Smooth muscle cell (in vitro differentiated cells): Measurements from ENCODE around the gene C2orf80. TPM values are rescaled to one million over a fixed set of nuclear protein-coding genes. Genes with fewer than 3 reads are reported as not detected.

Experiments
- DNase-seq: peaks from one replicate; lab custom pipeline; 2025; ENCODE audit not compliant: unreplicated experiment; lab: John Stamatoyannopoulos, UW
- H2AFZ ChIP-seq: fragments of 200-600 bp; sonication (generic); 2 replicates; pipeline ENCODE4 v1.6.0; 2016; ENCODE audit warnings: antibody characterized with exemption, low read depth, mild to moderate bottlenecking
- H3F3A ChIP-seq: fragments of 200-600 bp; sonication (generic); 2 replicates; pipeline ENCODE4 v1.6.0; 2017; ENCODE audit warnings: antibody characterized with exemption, low read depth
- H3K27ac ChIP-seq: fragments of 200-600 bp; sonication (generic); 2 replicates; pipeline ENCODE4 v1.5.1; 2016; ENCODE audit warnings: low read depth, mild to moderate bottlenecking
- H3K27me3 ChIP-seq: fragments of 200-600 bp; sonication (generic); 2 replicates; pipeline ENCODE4 v1.6.1; 2016; ENCODE audit warnings: low read depth, mild to moderate bottlenecking
- H3K36me3 ChIP-seq: fragments of 200-600 bp; sonication (generic); 2 replicates; pipeline ENCODE4 v1.5.1; 2016; ENCODE audit warnings: low read depth
- H3K4me1 ChIP-seq: fragments of 200-600 bp; sonication (generic); 2 replicates; pipeline ENCODE4 v1.5.1; 2016; ENCODE audit warnings: low read depth
- H3K4me2 ChIP-seq: fragments of 200-600 bp; sonication (generic); 2 replicates; pipeline ENCODE4 v1.6.0; 2016; ENCODE audit warnings: mild to moderate bottlenecking
- H3K4me3 ChIP-seq: fragments of 200-600 bp; sonication (generic); 2 replicates; pipeline ENCODE4 v1.5.1; 2016; ENCODE audit warnings: mild to moderate bottlenecking
- H3K79me2 ChIP-seq: fragments of 200-600 bp; sonication (generic); 2 replicates; pipeline ENCODE4 v1.6.0; 2016; ENCODE audit warnings: low read depth, mild to moderate bottlenecking
- H3K9ac ChIP-seq: fragments of 200-600 bp; sonication (generic); 2 replicates; pipeline ENCODE4 v1.6.0; 2016; ENCODE audit warnings: low read depth
- H3K9me3 ChIP-seq: fragments of 200-600 bp; sonication (generic); replicated peaks from 2 replicates; pipeline ENCODE4 v1.5.1; 2016; ENCODE audit warnings: low read depth
- H4K20me1 ChIP-seq: fragments of 200-600 bp; sonication (generic); 2 replicates; pipeline ENCODE4 v1.6.0; 2016; ENCODE audit warnings: low read depth
- WGBS: methylation state at CpG from one replicate; pipeline ENCODE4 v1.1.7; 2016; ENCODE audit warnings: low lambda C conversion rate; 5-methylcytosine and 5-hydroxymethylcytosine counted together
- polyA plus RNA-seq: library from polyadenylated mRNA; unstranded; fragments of >200 nt; fragmentation: Nextera tagmentation; extraction: Ambion mirVana; gene quantifications from 2 replicates; pipeline ENCODE4 v1.2.1, GENCODE V29; 2016
- total RNA-seq: library from RNA; depleted of rRNA; stranded (reverse); fragments of >200 nt; gene quantifications from 2 replicates; pipeline ENCODE4 v1.2.3, GENCODE V29; 2014
- TF ChIP-seq, protein P1 (sequence below): fragments of 200-600 bp; sonication (generic); IDR thresholded peaks from 2 replicates; pipeline ENCODE4 v1.5.1; 2017; ENCODE audit warnings: borderline replicate concordance, mild to moderate bottlenecking, antibody characterized with exemption; ENCODE audit not compliant: insufficient read depth, poor library complexity, severe bottlenecking

Gene C2orf80
- total and polyA plus RNA-seq, 2 experiments from 2014 or later = not detected

- H3K27me3 ChIP-seq = no peaks in the 10 kb centered on the region
- 23% methylated on average over 6 of the region's 6 CpGs for WGBS
- peak overlapping the region; percentile 16 for H2AFZ ChIP-seq
- H3F3A ChIP-seq = peaks cover 4% of the 10 kb centered on the region
- H4K20me1 ChIP-seq = no peaks in the 10 kb centered on the region
- no peaks in the 10 kb centered on the region for H3K9me3 ChIP-seq
- H3K4me2 ChIP-seq = peak overlapping the region; percentile 55
- H3K4me1 ChIP-seq = no peaks in the 10 kb centered on the region
- H3K4me3 ChIP-seq = no peak overlapping the region
- H3K9ac ChIP-seq = no peak overlapping the region
- TF ChIP-seq, protein P1, sequence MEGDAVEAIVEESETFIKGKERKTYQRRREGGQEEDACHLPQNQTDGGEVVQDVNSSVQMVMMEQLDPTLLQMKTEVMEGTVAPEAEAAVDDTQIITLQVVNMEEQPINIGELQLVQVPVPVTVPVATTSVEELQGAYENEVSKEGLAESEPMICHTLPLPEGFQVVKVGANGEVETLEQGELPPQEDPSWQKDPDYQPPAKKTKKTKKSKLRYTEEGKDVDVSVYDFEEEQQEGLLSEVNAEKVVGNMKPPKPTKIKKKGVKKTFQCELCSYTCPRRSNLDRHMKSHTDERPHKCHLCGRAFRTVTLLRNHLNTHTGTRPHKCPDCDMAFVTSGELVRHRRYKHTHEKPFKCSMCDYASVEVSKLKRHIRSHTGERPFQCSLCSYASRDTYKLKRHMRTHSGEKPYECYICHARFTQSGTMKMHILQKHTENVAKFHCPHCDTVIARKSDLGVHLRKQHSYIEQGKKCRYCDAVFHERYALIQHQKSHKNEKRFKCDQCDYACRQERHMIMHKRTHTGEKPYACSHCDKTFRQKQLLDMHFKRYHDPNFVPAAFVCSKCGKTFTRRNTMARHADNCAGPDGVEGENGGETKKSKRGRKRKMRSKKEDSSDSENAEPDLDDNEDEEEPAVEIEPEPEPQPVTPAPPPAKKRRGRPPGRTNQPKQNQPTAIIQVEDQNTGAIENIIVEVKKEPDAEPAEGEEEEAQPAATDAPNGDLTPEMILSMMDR = no peak
- H3K79me2 ChIP-seq = no peaks in the 10 kb centered on the region
- peak overlapping the region; percentile 21 for H3K27ac ChIP-seq
- no peaks in the 10 kb centered on the region for H3K36me3 ChIP-seq
- DNase-seq = no peak
Measured at GRCh38 chr2:208130712-208131110, 59.1 kb downstream of the C2orf80 start.

DNA sequence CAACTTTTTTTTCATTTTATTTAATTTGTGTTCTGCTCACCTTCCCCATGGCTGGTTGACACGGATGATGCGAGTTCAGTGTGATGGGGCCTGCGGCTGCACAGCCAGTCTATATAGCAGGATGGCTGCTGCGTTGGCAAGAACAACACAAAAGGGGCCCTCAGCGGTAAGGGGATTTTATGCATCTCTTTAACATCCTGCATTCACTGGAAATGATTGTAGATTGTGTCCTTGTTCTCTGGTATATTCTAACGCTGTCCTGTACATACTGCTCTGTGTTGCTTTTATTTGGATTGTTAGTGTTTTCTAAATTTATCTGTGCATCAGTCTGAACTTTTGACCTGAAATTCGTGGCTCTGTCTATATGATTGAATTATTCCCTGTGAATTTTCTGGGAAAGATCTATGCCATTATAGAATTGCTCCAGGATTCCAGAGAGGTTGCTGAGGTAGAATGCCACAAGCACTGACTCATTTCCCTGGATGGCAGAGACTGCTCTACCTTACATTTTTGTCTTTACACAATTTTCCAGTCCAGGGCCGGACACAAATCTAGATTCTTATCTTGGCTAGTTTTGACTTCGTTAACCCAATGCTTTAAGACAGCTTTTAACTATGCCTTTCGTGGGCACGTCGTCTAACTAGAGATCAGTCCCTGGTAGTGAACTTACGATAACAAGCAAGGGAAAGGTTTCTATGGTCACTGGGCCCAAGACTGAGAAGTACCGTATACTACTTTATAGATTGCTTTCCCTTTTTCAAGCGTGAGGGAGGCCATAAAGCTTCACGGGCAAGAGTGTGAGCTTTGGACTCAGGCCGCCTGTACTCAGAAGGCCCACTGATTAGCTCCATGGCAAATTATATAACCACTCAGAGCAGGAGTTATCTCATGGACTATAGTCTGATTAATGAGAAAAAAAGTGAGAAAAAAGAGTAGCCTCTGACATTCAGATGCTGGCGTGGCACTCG is 59.8 kb downstream of the C2orf80 start, which contains the start of gene CRYGC:
CRYGC (minus strand) TSS at position 85 of the 968 bp plus-strand sequence; CDS start at position 49, 36 bp downstream.
- TF ChIP-seq, protein P1 = no peak
- Histone ChIP-seq H3K27me3 (no peaks in the 10 kb centered on the region), H3K9ac (no peak within 1 kb of the TSS), H3K79me2 (no peaks in the 10 kb centered on the region), H3K4me2 (peak within 1 kb of the TSS; percentile 55), H3K4me1 (no peaks in the 10 kb centered on the region), H3F3A (peaks cover 4% of the 10 kb centered on the region), H3K27ac (peak within 1 kb of the TSS; percentile 21), H4K20me1 (no peaks in the 10 kb centered on the region), H3K9me3 (no peaks in the 10 kb centered on the region), H3K4me3 (no peak within 1 kb of the TSS), H2AFZ (peak within 1 kb of the TSS; percentile 16), H3K36me3 (no peaks in the 10 kb centered on the region)
- WGBS = 37% methylated on average over 19 of the region's 19 CpGs
- no peak for DNase-seq

DNA sequence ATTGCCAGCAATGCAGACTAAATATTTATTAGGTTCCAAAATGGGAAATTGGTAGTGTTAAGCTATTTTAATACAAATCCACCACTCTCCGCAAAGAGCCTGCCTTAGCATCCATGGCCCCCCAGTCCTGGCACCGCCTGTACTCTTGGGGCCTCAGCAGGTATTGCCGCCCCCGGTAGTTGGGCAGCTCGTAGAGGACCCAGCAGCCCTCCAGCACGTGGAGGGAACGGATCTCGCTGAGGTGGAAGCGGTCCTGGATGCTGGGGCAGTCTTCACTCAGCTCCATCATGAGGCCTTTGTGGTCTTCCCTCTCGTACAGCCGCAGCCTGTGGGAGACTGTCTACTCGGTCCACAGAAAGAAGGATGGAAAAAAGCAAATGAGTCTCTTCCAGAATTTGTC is 61.7 kb downstream of the C2orf80 start:
- no peak overlapping the region for H2AFZ ChIP-seq

More for the DNA sequence above, 61.7 kb downstream of the C2orf80 start:
- H3K4me1 ChIP-seq = no peaks in the 10 kb centered on the region
- no peaks in the 10 kb centered on the region for H3K27me3 ChIP-seq
- H3K4me3 ChIP-seq = no peak overlapping the region
- DNase-seq = no peak
- peaks cover 4% of the 10 kb centered on the region for H3F3A ChIP-seq
- WGBS = 98% methylated on average over 12 of the region's 12 CpGs
- H3K4me2 ChIP-seq = no peak overlapping the region
- H3K27ac ChIP-seq = no peak overlapping the region
- no peaks in the 10 kb centered on the region for H4K20me1 ChIP-seq
- no peaks in the 10 kb centered on the region for H3K36me3 ChIP-seq
- H3K79me2 ChIP-seq = no peaks in the 10 kb centered on the region
- TF ChIP-seq, protein P1 = no peak
- no peaks in the 10 kb centered on the region for H3K9me3 ChIP-seq
- no peak overlapping the region for H3K9ac ChIP-seq
